ENCODE data around the gene CYP4F22. TPM values are rescaled to one million over a fixed set of nuclear protein-coding genes. Genes with fewer than 3 reads are reported as not detected.
A peak's percentile ranks its signal among the peaks of the same experiment; 100 is the strongest.

The CYP4F22 gene
- total RNA-seq, 6 donors from 2014 or later: 0.11 to 3.1 (median 0.20) TPM; not detected in 1

GRCh38 chr19:15577184-15577771, 69.0 kb downstream of the CYP4F22 start:
- Histone ChIP-seq H3K27me3 (no peaks in the 10 kb centered on the region), H3K9me3 (no peaks in the 10 kb centered on the region), H3K36me3 (no peaks in the 10 kb centered on the region), H3K4me1 (no peaks in the 10 kb centered on the region), H3K27ac (no peak overlapping the region), H3K4me3 (no peak overlapping the region)
- ATAC-seq (ENCODE audit: low FRiP score in 2 of 2) (no peak), DNase-seq (no peak)
- no peak for TF ChIP-seq CTCF (IDR thresholded peaks at IDR 0.05)
- TF ChIP-seq EP300 (IDR thresholded peaks at IDR 0.05): no peak
- TF ChIP-seq POLR2A (IDR thresholded peaks at IDR 0.05): no peak
- no peak for TF ChIP-seq POLR2AphosphoS5 (IDR thresholded peaks at IDR 0.05)
- WGBS, 2 donors: 76 to 93% methylated on average over 3 to 6 of the region's 6 CpGs

- WGBS, 2 donors: 75 to 81% methylated on average over 5 to 12 of the region's 12 CpGs
- DNase-seq (peak in 1 of 2 donors; percentile 50), ATAC-seq (ENCODE audit: low FRiP score in 2 of 2) (no peak)
- Histone ChIP-seq H3K36me3 (no peaks in the 10 kb centered on the region), H3K9me3 (no peaks in the 10 kb centered on the region), H3K27me3 (no peaks in the 10 kb centered on the region), H3K4me3 (no peak overlapping the region), H3K4me1 (peaks cover 3 to 10% (median 6%) of the 10 kb centered on the region in 4 donors), H3K27ac (no peak overlapping the region)
- TF ChIP-seq POLR2A (IDR thresholded peaks at IDR 0.05) (no peak), POLR2AphosphoS5 (IDR thresholded peaks at IDR 0.05) (no peak), EP300 (IDR thresholded peaks at IDR 0.05) (no peak), CTCF (IDR thresholded peaks at IDR 0.05) (no peak)
Observed at GRCh38 chr19:15583346-15583745, 75.0 kb downstream of the CYP4F22 start.

- peak in 1 of 2 donors; percentile 13 for ATAC-seq (ENCODE audit: low FRiP score in 2 of 2)
- no peak for DNase-seq
- Histone ChIP-seq H3K36me3 (no peaks in the 10 kb centered on the region), H3K27me3 (no peaks in the 10 kb centered on the region), H3K27ac (no peak overlapping the region), H3K4me1 (peaks cover 3 to 10% (median 6%) of the 10 kb centered on the region in 4 donors), H3K4me3 (no peak overlapping the region), H3K9me3 (no peaks in the 10 kb centered on the region)
- 45 to 71% methylated on average over 2 to 10 of the region's 10 CpGs for WGBS, 2 donors
- TF ChIP-seq EP300 (IDR thresholded peaks at IDR 0.05) (no peak), CTCF (IDR thresholded peaks at IDR 0.05) (no peak), POLR2A (IDR thresholded peaks at IDR 0.05) (no peak), POLR2AphosphoS5 (IDR thresholded peaks at IDR 0.05) (no peak)
Observed at GRCh38 chr19:15584095-15584494, 75.8 kb downstream of the CYP4F22 start.

GRCh38 chr19:15584541-15585115, 76.3 kb downstream of the CYP4F22 start:
- Histone ChIP-seq H3K4me3 (no peak overlapping the region), H3K27ac (no peak overlapping the region), H3K9me3 (no peaks in the 10 kb centered on the region), H3K36me3 (no peaks in the 10 kb centered on the region), H3K27me3 (no peaks in the 10 kb centered on the region), H3K4me1 (peaks cover 3 to 10% (median 6%) of the 10 kb centered on the region in 4 donors)
- WGBS, 2 donors: 8 to 31% methylated on average over 10 to 34 of the region's 35 CpGs
- ATAC-seq (ENCODE audit: low FRiP score in 2 of 2) (peak; percentile 72 to 91), DNase-seq (peak; percentile 76 to 82)
- TF ChIP-seq POLR2A (IDR thresholded peaks at IDR 0.05) (no peak), CTCF (IDR thresholded peaks at IDR 0.05) (peak; percentile 72 to 88 (median 82)), EP300 (IDR thresholded peaks at IDR 0.05) (no peak)
